ENCODE data around the gene SGMS2.

Gene SGMS2

GRCh38 chr4:107900067-107900466 lies 75.3 kb downstream of the SGMS2 start (continued):
- no peak for TF ChIP-seq ZNF24 (tag by site-specific recombination; IDR thresholded peaks at IDR 0.05)

GRCh38 chr4:107900508-107900907 lies 75.8 kb downstream of the SGMS2 start:
- Histone ChIP-seq H3K4me3 (ENCODE audit: low read depth, low read length) (no peak overlapping the region), H3K9me3 (ENCODE audit: control insufficient read depth, insufficient read depth, low read depth, low read length) (no peaks in the 10 kb centered on the region), H3K36me3 (ENCODE audit: control insufficient read depth in 2 of 2, insufficient read depth in 1 of 2, low read length in 2 of 2) (peaks cover 0 to 20% of the 10 kb centered on the region in 2 experiments; a peak in 1 of 3 replicates), H3K4me1 (ENCODE audit: control insufficient read depth, insufficient read depth, low read length) (no peaks in the 10 kb centered on the region), H3K27ac (ENCODE audit: extremely low read depth, low read depth, low read length) (no peak overlapping the region)
- ChIA-PET CTCF (interaction anchor here (0.6 to 1.2 kb wide), 3 partner anchors 8 to 1400 kb away, joined by 3 to 6 read pairs (median 4); no protein-coding TSS in a partner anchor), POLR2A (no interaction called here)
- TF ChIP-seq YY1 (tag by site-specific recombination; IDR thresholded peaks at IDR 0.05) (no peak), ZXDB (tag by site-specific recombination; IDR thresholded peaks at IDR 0.05) (no peak), ZNF660 (tag by site-specific recombination; IDR thresholded peaks at IDR 0.05) (no peak), ZNF391 (tag by site-specific recombination; IDR thresholded peaks at IDR 0.05; ENCODE audit: borderline replicate concordance, low read depth) (no peak)

- no peaks in the 10 kb centered on the region for H3K9me3 ChIP-seq (ENCODE audit: control insufficient read depth, insufficient read depth, low read depth, low read length)
- peaks cover 0 to 20% of the 10 kb centered on the region in 2 experiments; a peak in 1 of 3 replicates for H3K36me3 ChIP-seq (ENCODE audit: control insufficient read depth in 2 of 2, insufficient read depth in 1 of 2, low read length in 2 of 2)
- no peak for TF ChIP-seq SP2 (tag by site-specific recombination; IDR thresholded peaks at IDR 0.05)
- TF ChIP-seq HIC1 (tag by site-specific recombination; IDR thresholded peaks at IDR 0.05) = no peak
- no peak for TF ChIP-seq ZNF423 (tag by site-specific recombination; IDR thresholded peaks at IDR 0.05)
- TF ChIP-seq BCL6B (tag by site-specific recombination; IDR thresholded peaks at IDR 0.05) = no peak
- no peak for TF ChIP-seq ZNF341 (tag by site-specific recombination; IDR thresholded peaks at IDR 0.05; ENCODE audit: low read depth)
- no peak for TF ChIP-seq ZNF266 (tag by site-specific recombination; IDR thresholded peaks at IDR 0.05; ENCODE audit: low read depth)
- no peak for TF ChIP-seq REPIN1 (tag by site-specific recombination; IDR thresholded peaks at IDR 0.05; ENCODE audit: low read depth)
- no peak for TF ChIP-seq ZFP69B (tag by site-specific recombination; IDR thresholded peaks at IDR 0.05)
- TF ChIP-seq ZNF792 (tag by site-specific recombination; IDR thresholded peaks at IDR 0.05) = no peak
- no peak overlapping the region for H3K27ac ChIP-seq (ENCODE audit: extremely low read depth, low read depth, low read length)
- ChIA-PET POLR2A (no interaction called here), CTCF (interaction anchor here (0.6 to 1.2 kb wide), 3 partner anchors 9 to 149 kb away, joined by 4 to 6 read pairs (median 4); no protein-coding TSS in a partner anchor)
- no peaks in the 10 kb centered on the region for H3K4me1 ChIP-seq (ENCODE audit: control insufficient read depth, insufficient read depth, low read length)
- H3K4me3 ChIP-seq (ENCODE audit: low read depth, low read length) = no peak overlapping the region
These were observed 76.6 kb downstream of the SGMS2 start for GRCh38 chr4:107901213-107901934.

- Histone ChIP-seq H3K9me3 (ENCODE audit: control insufficient read depth, insufficient read depth, low read depth, low read length) (no peaks in the 10 kb centered on the region), H3K27ac (ENCODE audit: extremely low read depth, low read depth, low read length) (no peak overlapping the region), H3K4me3 (ENCODE audit: low read depth, low read length) (no peak overlapping the region), H3K36me3 (ENCODE audit: control insufficient read depth in 2 of 2, insufficient read depth in 1 of 2, low read length in 2 of 2) (peaks cover 0 to 20% of the 10 kb centered on the region in 2 experiments; a peak in 1 of 3 replicates), H3K4me1 (ENCODE audit: control insufficient read depth, insufficient read depth, low read length) (no peaks in the 10 kb centered on the region)
- CTCF ChIA-PET = interaction anchor here (0.7 to 2.3 kb wide), 3 partner anchors 8 to 144 kb away, joined by 3 to 7 read pairs (median 4); no protein-coding TSS in a partner anchor
- POLR2A ChIA-PET = no interaction called here
- TF ChIP-seq IKZF3 (tag by site-specific recombination; IDR thresholded peaks at IDR 0.05) = no peak
- TF ChIP-seq ZNF19 (tag by site-specific recombination; IDR thresholded peaks at IDR 0.05; ENCODE audit: low read depth) = no peak
- no peak for TF ChIP-seq ZNF274 (IDR thresholded peaks at IDR 0.05; ENCODE audit: low read length)
- no peak for TF ChIP-seq ZNF274 (tag by site-specific recombination; IDR thresholded peaks at IDR 0.05; ENCODE audit: borderline replicate concordance)
- no peak for TF ChIP-seq ZNF610 (tag by site-specific recombination; IDR thresholded peaks at IDR 0.05; ENCODE audit: borderline replicate concordance)
- no peak for TF ChIP-seq ZSCAN18 (tag by site-specific recombination; IDR thresholded peaks at IDR 0.05)
- TF ChIP-seq SALL2 (tag by site-specific recombination; IDR thresholded peaks at IDR 0.05; ENCODE audit: borderline replicate concordance) = no peak
- TF ChIP-seq ZNF433 (tag by site-specific recombination; IDR thresholded peaks at IDR 0.05; ENCODE audit: low read depth) = no peak
- TF ChIP-seq ZFP37 (tag by site-specific recombination; IDR thresholded peaks at IDR 0.05) = no peak
- TF ChIP-seq ZNF175 (tag by site-specific recombination; IDR thresholded peaks at IDR 0.05) = no peak
- no peak for TF ChIP-seq ZNF830 (tag by site-specific recombination; IDR thresholded peaks at IDR 0.05; ENCODE audit: low read depth)
- no peak for TF ChIP-seq ZNF133 (tag by site-specific recombination; IDR thresholded peaks at IDR 0.05)
These were observed 78.0 kb downstream of the SGMS2 start for GRCh38 chr4:107902715-107903114.

All from HEK293 (cell line).